ENCODE measurements around the gene ZNF791. TPM values are rescaled to one million over a fixed set of nuclear protein-coding genes. Genes with fewer than 3 reads are reported as not detected.
"Not testable (repeated sequence)": the region's sequence is repeated elsewhere in the genome, so short reads cannot be mapped to it uniquely, and the experiment has no call there.

ZNF791 gene
- total RNA-seq (10 to 100 TPM; 13.1 to 22.1 (median 16.8) TPM), polyA plus RNA-seq (1 to 10 TPM; 4.7 to 8.0 TPM)
- long read RNA-seq, donor 1, full-length matches to known transcripts, result 10 of 16 reads
- long read RNA-seq, donor 1, partial matches to known transcripts, result 0 of 16 reads
- long read RNA-seq, donor 1, other reads (novel, unspliced or antisense), result 6 of 16 reads
- long read RNA-seq, donor 2, full-length matches to known transcripts, result 9 of 10 reads
- long read RNA-seq, donor 2, partial matches to known transcripts, result 0 of 10 reads
- long read RNA-seq, donor 2, other reads (novel, unspliced or antisense), result 1 of 10 reads
- long read RNA-seq, donor 3, full-length matches to known transcripts, result 14 of 17 reads
- long read RNA-seq, donor 3, partial matches to known transcripts, result 0 of 17 reads
- long read RNA-seq, donor 3, other reads (novel, unspliced or antisense), result 3 of 17 reads

GRCh38 chr19:12610540-12611360, at the start of gene ZNF791, which contains the start of gene ZNF490:
Gene ZNF791, plus strand, starts transcription at chr19:12610920. Its CDS starts 160 bp downstream, at chr19:12611080.
Gene ZNF490, minus strand, starts transcription at chr19:12610813. Its CDS starts 133 bp downstream, at chr19:12610680.
- peaks cover 0 to 51% (median 38%) of the 10 kb centered on the region in 9 donors for H3K4me1 ChIP-seq
- peak; percentile 95 to 99 for DNase-seq
- no peaks in the 10 kb centered on the region for H3K27me3 ChIP-seq
- WGBS, 2 donors, result 1% methylated on average over 61 of the region's 61 CpGs
- peaks cover 0 to 66% (median 12%) of the 10 kb centered on the region in 9 donors for H3K36me3 ChIP-seq
- peak within 1 kb of the TSS; percentile 78 to 100 (median 97) for H3K4me3 ChIP-seq
- TF ChIP-seq, protein P1, sequence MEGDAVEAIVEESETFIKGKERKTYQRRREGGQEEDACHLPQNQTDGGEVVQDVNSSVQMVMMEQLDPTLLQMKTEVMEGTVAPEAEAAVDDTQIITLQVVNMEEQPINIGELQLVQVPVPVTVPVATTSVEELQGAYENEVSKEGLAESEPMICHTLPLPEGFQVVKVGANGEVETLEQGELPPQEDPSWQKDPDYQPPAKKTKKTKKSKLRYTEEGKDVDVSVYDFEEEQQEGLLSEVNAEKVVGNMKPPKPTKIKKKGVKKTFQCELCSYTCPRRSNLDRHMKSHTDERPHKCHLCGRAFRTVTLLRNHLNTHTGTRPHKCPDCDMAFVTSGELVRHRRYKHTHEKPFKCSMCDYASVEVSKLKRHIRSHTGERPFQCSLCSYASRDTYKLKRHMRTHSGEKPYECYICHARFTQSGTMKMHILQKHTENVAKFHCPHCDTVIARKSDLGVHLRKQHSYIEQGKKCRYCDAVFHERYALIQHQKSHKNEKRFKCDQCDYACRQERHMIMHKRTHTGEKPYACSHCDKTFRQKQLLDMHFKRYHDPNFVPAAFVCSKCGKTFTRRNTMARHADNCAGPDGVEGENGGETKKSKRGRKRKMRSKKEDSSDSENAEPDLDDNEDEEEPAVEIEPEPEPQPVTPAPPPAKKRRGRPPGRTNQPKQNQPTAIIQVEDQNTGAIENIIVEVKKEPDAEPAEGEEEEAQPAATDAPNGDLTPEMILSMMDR (IDR thresholded peaks at IDR 0.05), result peak in 1 of 9 donors; percentile 12
- intact Hi-C loops (cut with DNase I), result no loop called here
- H3K9me3 ChIP-seq, result no peaks in the 10 kb centered on the region
- ATAC-seq, result peak; percentile 99 to 100 (median 99)
- peak within 1 kb of the TSS; percentile 86 to 99 (median 97) for H3K27ac ChIP-seq

DNA sequence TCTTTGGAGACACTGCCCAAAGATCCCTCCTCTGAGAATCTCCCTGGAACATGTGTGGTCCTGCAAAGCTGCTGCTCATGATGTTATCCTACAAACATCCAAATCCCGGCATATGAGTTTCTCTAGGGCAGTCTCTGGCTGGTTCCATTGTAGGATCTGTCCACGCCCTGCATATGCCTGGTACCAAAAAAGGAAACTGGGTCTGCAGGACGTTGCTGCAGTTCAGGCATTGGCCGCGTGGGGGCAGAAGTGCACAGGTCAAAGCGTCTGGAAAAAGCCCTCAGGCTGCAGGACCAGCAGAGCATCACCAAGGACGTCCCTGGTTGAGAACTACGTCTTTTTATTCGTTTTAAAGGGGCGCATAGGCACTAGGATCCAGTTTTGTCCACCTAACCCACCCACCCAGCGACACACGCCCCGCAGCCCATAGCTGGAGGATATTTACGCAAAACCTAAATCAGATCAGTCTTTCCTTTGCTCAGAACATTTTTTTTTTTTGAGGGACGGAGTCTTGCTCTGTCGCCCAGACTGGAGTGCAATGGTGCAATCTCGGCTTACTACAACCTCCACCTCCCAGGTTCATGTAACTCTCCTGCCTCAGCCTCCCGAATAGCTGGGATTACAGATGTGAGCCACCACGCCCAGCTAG, 46.6 kb upstream of the ZNF791 start:
- ATAC-seq (peak; percentile 89 to 94 (median 92)), DNase-seq (peak; percentile 89 to 91)
- intact Hi-C loops (cut with DNase I), result loop anchor here in 9 of 10 donors (5.0 to 10.0 kb wide), 5 partner anchors 103 to 283 kb away; partner anchors contain the start of genes MAN2B1 (in 2 of the 9) and WDR83 (in 2 of the 9)
- H3K27me3 ChIP-seq, result no peaks in the 10 kb centered on the region
- H3K27ac ChIP-seq, result no peak overlapping the region
- 19 to 20% methylated on average over 19 of the region's 19 CpGs for WGBS, 2 donors
- H3K9me3 ChIP-seq, result no peaks in the 10 kb centered on the region
- TF ChIP-seq, protein P1 (IDR thresholded peaks at IDR 0.05), result peak; percentile 89 to 98 (median 97)
- H3K36me3 ChIP-seq, result no peaks in the 10 kb centered on the region
- peaks cover 0 to 8% (median 0%) of the 10 kb centered on the region in 9 donors for H3K4me1 ChIP-seq
- no peak overlapping the region for H3K4me3 ChIP-seq

GRCh38 chr19:12566380-12566779, 44.3 kb upstream of the ZNF791 start:
- DNase-seq, H3K36me3 ChIP-seq, H3K9me3 ChIP-seq, ATAC-seq, H3K27ac ChIP-seq, H3K27me3 ChIP-seq, H3K4me3 ChIP-seq, H3K4me1 ChIP-seq: not testable (repeated sequence)
- WGBS, 2 donors, result 86 to 93% methylated on average over 4 to 5 of the region's 5 CpGs
- intact Hi-C loops (cut with DNase I), result loop anchor here in 2 of 10 donors (10.0 kb wide), 1 partner anchor 108 kb away; no protein-coding TSS in a partner anchor

GRCh38 chr19:12567951-12568350, 42.8 kb upstream of the ZNF791 start:
- Histone ChIP-seq H3K27me3 (no peaks in the 10 kb centered on the region), H3K4me1 (peaks cover 0 to 8% (median 0%) of the 10 kb centered on the region in 9 donors), H3K36me3 (no peaks in the 10 kb centered on the region), H3K27ac (no peak overlapping the region), H3K4me3 (no peak overlapping the region), H3K9me3 (no peaks in the 10 kb centered on the region)
- no peak for DNase-seq
- intact Hi-C loops (cut with DNase I), result loop anchor here in 2 of 10 donors (10.0 kb wide), 1 partner anchor 107 kb away; no protein-coding TSS in a partner anchor
- ATAC-seq, result no peak
- TF ChIP-seq, protein P1 (IDR thresholded peaks at IDR 0.05), result no peak
- WGBS, 2 donors, result 85% methylated on average over 4 of the region's 4 CpGs

Measured in heart right ventricle (tissue), 16 donors.